Activated CD8-positive, alpha-beta memory T cell treated with anti-CD3 and anti-CD28 coated beads, Interleukin-2, amount 50 U/mL, for 4 hours (primary cell): Measurements from ENCODE around the gene SMARCB1.
A peak's percentile ranks its signal among the peaks of the same experiment; 100 is the strongest.

ENCODE experiments used
- DNase-seq: peaks from one replicate; pipeline ENCODE4 v3.0.0-alpha.2; 2020

SMARCB1 gene

DNA sequence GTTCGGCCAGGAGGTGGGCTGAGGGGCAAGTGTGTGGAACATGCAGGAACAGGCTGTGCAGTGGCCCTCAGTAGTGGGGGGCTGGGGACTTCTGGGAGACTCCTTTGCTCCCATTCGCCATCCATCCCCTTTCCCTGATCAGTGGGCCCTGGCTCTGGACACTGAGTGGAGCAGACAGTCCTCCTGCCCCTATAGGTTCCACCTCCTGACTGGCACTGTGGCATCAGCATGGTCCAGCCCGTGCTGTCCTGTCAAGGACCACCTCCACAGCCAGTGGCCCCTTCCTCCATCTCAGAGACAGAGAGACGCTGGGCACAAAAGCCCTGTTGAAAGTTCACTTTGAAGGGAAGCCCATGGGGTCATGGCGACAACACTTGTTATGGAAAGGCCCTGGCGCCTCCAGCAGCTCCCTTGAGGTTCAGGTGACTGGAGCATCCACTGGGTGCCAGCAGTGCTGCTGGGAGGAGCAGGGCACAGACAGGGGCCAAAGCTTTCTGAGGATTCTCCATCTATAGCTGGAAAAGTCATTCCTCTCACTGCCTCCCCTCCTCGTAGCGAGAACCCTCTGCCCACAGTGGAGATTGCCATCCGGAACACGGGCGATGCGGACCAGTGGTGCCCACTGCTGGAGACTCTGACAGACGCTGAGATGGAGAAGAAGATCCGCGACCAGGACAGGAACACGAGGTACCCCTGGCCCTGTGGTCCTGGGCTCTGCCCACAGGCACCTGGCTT lies 46.4 kb downstream of the SMARCB1 start:
- no peak for DNase-seq

GRCh38 chr22:23833911-23834317 lies 47.1 kb downstream of the SMARCB1 start:
- no peak for DNase-seq

DNA sequence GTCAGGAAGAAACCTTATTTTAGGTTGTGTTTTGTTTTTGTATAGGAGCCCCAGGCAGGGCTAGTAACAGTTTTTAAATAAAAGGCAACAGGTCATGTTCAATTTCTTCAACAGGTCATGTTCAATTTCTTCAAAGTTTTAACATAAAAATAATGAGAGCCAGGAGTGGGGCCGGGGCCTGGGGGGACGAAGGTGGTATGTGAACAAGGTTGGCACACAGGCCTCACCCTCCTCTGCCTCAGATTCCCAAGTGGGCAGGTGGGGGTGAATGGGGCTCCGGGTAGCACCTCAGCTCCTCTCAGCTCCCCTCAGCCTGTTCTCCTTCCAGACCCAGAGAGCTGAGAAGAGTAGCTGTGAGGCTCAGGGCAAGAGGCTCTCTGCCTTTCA lies 47.6 kb downstream of the SMARCB1 start:
- no peak for DNase-seq

DNA sequence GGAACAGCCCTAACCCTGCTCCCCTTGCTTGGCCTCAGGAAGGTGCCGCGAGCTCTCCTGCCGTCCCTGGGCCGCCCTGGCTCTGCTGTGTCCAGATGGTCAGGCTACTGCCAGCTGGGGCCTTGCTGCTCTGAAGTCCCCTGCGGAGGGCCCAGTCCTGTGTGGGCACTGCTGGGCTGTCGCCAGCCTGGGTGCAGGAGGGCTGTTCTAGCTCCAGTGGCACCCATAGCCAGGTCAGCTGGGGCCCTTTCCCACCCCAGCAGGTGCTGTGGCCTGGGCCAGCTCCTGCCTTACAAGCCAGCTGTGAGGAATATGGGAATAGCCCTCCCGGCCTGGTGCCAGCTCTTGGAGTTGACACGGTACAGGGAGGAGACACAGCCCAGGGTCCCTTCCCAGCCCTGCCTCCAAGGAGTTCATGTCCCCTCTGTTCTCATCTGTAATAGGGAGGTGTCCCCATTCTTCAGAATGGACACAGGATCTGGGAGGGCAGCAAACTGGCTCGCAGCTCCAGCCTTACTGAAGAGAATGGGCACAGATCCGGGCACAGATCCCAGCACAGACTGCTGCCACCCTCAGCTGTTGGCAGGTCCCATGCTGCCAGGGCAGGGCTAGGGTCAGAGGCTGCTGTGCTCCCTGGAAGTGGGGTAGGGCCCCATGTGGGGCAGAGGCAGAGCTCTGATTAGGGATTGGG lies 48.2 kb downstream of the SMARCB1 start:
- no peak for DNase-seq

- DNase-seq = no peak
Measured at GRCh38 chr22:23835484-23836144, 48.8 kb downstream of the SMARCB1 start.

DNA sequence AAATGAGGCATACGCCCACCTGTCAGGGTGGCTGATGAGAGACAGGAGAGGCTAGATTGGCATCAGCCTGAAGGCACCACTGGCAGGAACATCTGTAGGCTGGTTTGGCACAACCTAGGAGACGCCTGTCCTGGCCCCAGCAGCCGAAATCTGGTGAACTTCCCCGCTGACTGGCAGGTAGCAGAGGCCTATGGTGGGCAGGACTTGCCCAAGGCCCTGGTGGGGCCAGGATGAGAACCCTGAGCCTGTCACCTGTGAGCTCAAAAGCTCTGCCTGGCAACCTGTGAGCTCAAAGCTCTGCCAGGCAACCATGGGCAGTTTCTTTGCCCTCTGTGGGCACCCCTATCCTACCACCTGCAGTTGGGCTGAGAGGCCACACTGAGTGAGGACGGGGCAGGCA lies 49.5 kb downstream of the SMARCB1 start:
- DNase-seq = no peak

GRCh38 chr22:23836692-23837495 lies 50.1 kb downstream of the SMARCB1 start:
- DNase-seq = no peak

GRCh38 chr22:23837496-23837859 lies 50.7 kb downstream of the SMARCB1 start:
- DNase-seq = no peak

GRCh38 chr22:23837911-23838680 lies 51.3 kb downstream of the SMARCB1 start:
- no peak for DNase-seq

DNA sequence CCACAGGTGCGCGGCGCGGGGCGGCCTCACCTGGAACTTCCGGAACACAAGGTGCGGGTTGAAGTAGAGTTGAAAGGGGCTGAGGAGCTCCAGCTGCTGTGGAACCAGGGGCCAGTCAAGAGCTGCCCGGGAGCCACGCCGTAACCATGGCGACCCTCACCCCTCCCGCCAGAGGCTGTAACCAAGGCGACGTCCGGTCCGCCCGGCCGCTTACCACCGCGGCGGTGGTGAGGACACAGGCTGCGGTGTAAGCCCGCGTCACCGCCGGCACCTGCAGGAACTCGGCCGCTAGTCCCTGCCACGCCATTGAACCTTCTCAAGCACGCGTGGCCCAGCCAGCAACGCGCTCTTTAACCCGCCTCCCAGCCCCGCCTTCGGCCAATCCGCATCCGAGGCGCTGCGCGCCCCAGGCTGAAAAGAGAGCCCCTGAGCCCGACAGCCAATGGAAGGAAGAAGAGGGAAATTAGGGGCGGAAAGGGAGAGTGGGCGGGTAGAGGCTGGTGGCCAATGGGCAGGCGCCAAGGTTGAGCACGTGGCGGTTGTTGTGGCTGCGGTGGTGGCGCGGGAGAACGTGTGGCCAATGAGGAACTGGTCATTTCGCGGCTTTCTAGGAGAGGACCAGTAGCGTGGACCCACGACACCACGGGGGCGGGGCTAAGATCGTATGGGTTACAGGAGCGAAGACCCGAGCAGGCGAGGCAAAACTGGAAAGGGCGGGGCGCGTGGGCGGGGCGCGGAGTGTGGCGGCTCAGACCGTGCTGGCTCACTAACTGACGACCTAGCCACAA lies 52.1 kb downstream of the SMARCB1 start, which contains the start of gene DERL3:
DERL3 (minus strand) TSS at position 326 of the 788 bp plus-strand sequence; CDS start at position 307, 19 bp downstream.
- peak; percentile 94 for DNase-seq

GRCh38 chr22:23840026-23840425 lies 53.3 kb downstream of the SMARCB1 start:
- DNase-seq = no peak

GRCh38 chr22:23841292-23841691 lies 54.5 kb downstream of the SMARCB1 start:
- no peak for DNase-seq

- DNase-seq = no peak
Measured at GRCh38 chr22:23841736-23842445, 55.1 kb downstream of the SMARCB1 start.

GRCh38 chr22:23842599-23842998 lies 55.8 kb downstream of the SMARCB1 start:
- no peak for DNase-seq

- no peak for DNase-seq
Measured at GRCh38 chr22:23844739-23845202, 58.0 kb downstream of the SMARCB1 start.

- no peak for DNase-seq
Measured at GRCh38 chr22:23845265-23846080, 58.7 kb downstream of the SMARCB1 start.

DNA sequence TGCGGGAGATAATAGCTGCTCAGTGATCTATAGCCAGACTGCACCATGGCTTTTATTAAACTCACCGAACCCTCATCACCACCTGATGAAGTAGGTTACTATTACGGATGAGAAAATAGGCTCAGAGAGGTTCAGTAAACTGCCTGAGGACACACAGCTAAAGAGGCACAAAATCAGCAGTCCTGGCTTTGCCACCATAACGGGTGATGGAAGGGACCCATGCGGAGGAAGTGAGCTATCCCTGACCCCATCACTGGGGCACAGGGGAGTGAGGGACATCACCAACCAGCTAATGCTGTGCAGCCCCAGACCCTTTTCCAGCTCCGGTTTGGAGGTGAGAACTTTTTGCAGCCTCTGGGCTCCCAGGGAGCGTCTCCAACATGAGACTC lies 59.3 kb downstream of the SMARCB1 start:
- DNase-seq = no peak

GRCh38 chr22:23847310-23847920 lies 60.6 kb downstream of the SMARCB1 start:
- DNase-seq = no peak
